Epithelial cell of alveolus of lung (primary cell): ENCODE data around the gene UBE3A. TPM values are rescaled to one million over a fixed set of nuclear protein-coding genes. Genes with fewer than 3 reads are reported as not detected.

Experiments
- total RNA-seq: library from RNA; depleted of rRNA; stranded (reverse); fragments of >200 nt; gene quantifications from 2 replicates; pipeline ENCODE4 v1.2.1, GENCODE V29; 2015

Gene UBE3A
- total RNA-seq = 40.5 and 54.9 TPM in 2 replicates

DNA sequence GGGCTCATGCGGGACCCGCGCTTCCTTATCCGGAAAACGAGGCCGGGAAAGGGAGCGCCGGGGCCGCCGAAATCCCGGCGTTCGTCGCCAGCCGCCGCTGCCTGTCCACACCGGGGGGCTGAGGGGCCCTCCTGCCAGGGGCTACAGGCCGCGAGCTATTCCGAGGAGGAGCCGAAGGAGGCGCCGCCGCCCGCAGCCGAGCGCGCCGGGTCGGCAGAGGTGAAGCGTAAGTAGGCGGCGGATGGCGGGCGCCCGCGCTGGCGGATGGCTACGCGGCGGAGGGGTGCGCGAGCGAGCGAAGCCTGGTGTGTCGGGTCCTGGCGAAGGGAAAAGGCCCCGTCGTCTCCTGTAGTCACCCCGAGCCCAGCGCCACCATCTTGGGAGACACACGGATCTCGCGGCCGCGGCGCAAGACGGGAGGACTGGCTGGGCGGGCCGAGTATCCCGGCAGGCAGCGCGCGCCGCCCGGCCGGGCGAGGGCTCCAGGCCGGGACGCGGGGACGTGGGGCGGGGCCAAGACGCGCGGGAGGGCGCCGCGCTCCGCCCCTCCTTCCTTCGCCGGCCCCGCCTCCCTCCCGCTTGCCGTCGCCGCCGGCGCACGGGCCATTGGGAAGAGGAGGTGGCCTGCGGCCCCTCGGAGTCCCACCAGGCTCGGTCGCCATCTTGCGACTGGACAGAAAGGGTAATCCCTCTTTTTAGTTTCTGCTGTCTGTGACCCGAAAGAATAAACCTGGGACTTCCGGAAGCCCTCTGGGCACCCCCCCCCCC, at the start of gene UBE3A:
Gene UBE3A, minus strand, starts transcription at position 424 of the 768 bp plus-strand sequence. CDS start 29,917 bp downstream, outside the sequence.

